ENCODE measurements around the gene KLHL33. TPM values are rescaled to one million over a fixed set of nuclear protein-coding genes. Genes with fewer than 3 reads are reported as not detected.

Gene KLHL33
- total and polyA plus RNA-seq, 2 experiments from 2014 or later, result 0.05 TPM; not detected in 1

DNA sequence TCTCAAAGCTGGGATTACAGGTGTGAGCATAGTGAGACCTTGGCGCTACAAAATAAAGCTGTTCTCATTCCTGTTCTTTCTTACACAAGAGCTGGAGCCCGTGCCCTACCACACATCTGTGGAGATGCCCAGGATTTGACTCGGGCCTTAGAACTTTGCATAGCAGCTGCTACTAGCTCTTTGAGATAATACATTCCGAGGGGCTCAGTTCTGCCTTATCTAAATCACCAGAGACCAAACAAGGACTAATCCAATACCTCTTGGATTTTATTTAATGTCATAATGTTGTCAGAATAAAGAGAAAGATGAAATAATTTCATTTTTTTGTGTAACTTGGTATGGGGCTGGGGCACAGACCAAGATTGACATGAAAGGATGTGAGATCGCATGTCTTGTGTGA lies 40.8 kb upstream of the KLHL33 start:
- Histone ChIP-seq H4K20me1 (ENCODE audit: insufficient read depth, poor library complexity, severe bottlenecking) (no peaks in the 10 kb centered on the region), H2AFZ (no peak overlapping the region), H3K9me2 (replicated peaks; ENCODE audit: insufficient read depth) (no peaks in the 10 kb centered on the region), H3K9me3 (ENCODE audit: low read depth) (no peaks in the 10 kb centered on the region), H3K36me3 (replicated peaks; ENCODE audit: insufficient read depth, low read depth) (no peaks in the 10 kb centered on the region), H3K4me2 (no peak overlapping the region), H3K27me3 (no peaks in the 10 kb centered on the region), H3K79me2 (peaks cover 21% of the 10 kb centered on the region), H3K4me3 (no peak overlapping the region), H3K27ac (no peak overlapping the region), H3K4me1 (ENCODE audit: insufficient read depth) (no peaks in the 10 kb centered on the region)
- WGBS (ENCODE audit: low lambda C conversion rate, missing lambda C conversion rate), result 79% methylated on average over 5 of the region's 5 CpGs
- TF ChIP-seq EZH2phosphoT487 (IDR thresholded peaks at IDR 0.05; ENCODE audit: low read depth, severe bottlenecking, unreplicated experiment), result no peak
- TF ChIP-seq, protein P1, sequence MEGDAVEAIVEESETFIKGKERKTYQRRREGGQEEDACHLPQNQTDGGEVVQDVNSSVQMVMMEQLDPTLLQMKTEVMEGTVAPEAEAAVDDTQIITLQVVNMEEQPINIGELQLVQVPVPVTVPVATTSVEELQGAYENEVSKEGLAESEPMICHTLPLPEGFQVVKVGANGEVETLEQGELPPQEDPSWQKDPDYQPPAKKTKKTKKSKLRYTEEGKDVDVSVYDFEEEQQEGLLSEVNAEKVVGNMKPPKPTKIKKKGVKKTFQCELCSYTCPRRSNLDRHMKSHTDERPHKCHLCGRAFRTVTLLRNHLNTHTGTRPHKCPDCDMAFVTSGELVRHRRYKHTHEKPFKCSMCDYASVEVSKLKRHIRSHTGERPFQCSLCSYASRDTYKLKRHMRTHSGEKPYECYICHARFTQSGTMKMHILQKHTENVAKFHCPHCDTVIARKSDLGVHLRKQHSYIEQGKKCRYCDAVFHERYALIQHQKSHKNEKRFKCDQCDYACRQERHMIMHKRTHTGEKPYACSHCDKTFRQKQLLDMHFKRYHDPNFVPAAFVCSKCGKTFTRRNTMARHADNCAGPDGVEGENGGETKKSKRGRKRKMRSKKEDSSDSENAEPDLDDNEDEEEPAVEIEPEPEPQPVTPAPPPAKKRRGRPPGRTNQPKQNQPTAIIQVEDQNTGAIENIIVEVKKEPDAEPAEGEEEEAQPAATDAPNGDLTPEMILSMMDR (IDR thresholded peaks at IDR 0.05; ENCODE audit: poor library complexity), result no peak
- no peak for TF ChIP-seq EZH2 (IDR thresholded peaks at IDR 0.05; ENCODE audit: borderline replicate concordance)
- no peak for DNase-seq (ENCODE audit: low spot score)

DNA sequence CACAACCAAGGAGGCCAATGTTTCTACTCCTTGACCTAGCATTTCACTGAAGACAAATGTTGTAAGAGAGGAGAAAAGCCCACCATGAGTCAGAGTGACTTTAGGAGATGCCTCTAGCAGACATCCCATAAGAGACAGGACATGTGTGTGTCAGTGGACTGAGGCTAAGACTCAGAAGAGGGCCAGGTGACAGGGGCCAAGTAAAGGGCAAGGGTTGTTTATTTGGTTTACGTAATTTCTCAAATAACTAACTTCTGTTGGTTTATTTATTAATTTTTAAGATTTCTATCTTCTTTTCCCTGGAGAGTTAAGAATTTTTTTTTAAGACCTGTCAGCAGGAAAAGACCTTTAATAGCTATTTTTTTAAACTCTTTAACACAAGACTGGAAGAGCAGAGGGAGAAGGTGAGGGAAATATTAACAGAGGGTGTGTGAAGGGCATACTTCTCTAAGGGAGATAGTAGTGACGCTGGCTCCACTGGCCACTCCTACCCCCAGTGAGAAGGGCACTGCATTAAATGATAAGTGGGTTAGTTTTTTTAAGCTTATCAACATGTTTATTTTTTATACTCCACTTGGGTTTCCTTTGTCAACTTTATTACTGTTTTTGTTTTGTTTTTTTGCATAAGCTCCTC lies 36.7 kb upstream of the KLHL33 start:
- Histone ChIP-seq H3K79me2 (peaks cover 33% of the 10 kb centered on the region), H3K9me2 (replicated peaks; ENCODE audit: insufficient read depth) (no peaks in the 10 kb centered on the region), H3K9me3 (ENCODE audit: low read depth) (no peaks in the 10 kb centered on the region), H3K4me2 (peak overlapping the region; percentile 94), H3K4me1 (ENCODE audit: insufficient read depth) (peaks cover 9% of the 10 kb centered on the region), H2AFZ (no peak overlapping the region), H3K27ac (peak overlapping the region; percentile 46), H4K20me1 (ENCODE audit: insufficient read depth, poor library complexity, severe bottlenecking) (no peaks in the 10 kb centered on the region), H3K36me3 (replicated peaks; ENCODE audit: insufficient read depth, low read depth) (no peaks in the 10 kb centered on the region), H3K4me3 (no peak overlapping the region), H3K27me3 (no peaks in the 10 kb centered on the region)
- no peak for DNase-seq (ENCODE audit: low spot score)
- no peak for TF ChIP-seq EZH2phosphoT487 (IDR thresholded peaks at IDR 0.05; ENCODE audit: low read depth, severe bottlenecking, unreplicated experiment)
- TF ChIP-seq, protein P1 (IDR thresholded peaks at IDR 0.05; ENCODE audit: poor library complexity), result no peak
- TF ChIP-seq EZH2 (IDR thresholded peaks at IDR 0.05; ENCODE audit: borderline replicate concordance), result no peak
- WGBS (ENCODE audit: low lambda C conversion rate, missing lambda C conversion rate), result 73% methylated on average over 2 of the region's 2 CpGs

DNA sequence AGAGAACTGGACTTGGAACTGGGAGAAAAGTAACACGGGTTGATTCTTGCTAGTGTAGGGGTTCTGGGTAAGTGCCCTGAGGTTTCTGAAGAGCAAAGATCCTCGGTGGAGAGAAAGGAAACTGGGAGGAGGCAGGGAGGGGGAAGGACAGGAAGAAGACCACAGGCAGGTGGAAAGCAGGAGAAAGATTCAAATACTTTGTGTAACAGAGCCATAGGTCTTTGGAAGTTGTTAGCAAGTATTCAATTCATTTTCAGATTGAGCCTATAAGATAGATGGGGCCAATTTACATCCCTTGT lies 34.6 kb upstream of the KLHL33 start:
- no peaks in the 10 kb centered on the region for H3K36me3 ChIP-seq (replicated peaks; ENCODE audit: insufficient read depth, low read depth)
- peak overlapping the region; percentile 65 for H3K4me3 ChIP-seq
- H3K27me3 ChIP-seq, result no peaks in the 10 kb centered on the region
- peak overlapping the region; percentile 89 for H3K27ac ChIP-seq
- H3K4me1 ChIP-seq (ENCODE audit: insufficient read depth), result peaks cover 9% of the 10 kb centered on the region
- no peaks in the 10 kb centered on the region for H4K20me1 ChIP-seq (ENCODE audit: insufficient read depth, poor library complexity, severe bottlenecking)
- TF ChIP-seq EZH2phosphoT487 (IDR thresholded peaks at IDR 0.05; ENCODE audit: low read depth, severe bottlenecking, unreplicated experiment) (no peak), EZH2 (IDR thresholded peaks at IDR 0.05; ENCODE audit: borderline replicate concordance) (no peak)
- TF ChIP-seq, protein P1 (IDR thresholded peaks at IDR 0.05; ENCODE audit: poor library complexity), result no peak
- H3K9me3 ChIP-seq (ENCODE audit: low read depth), result no peaks in the 10 kb centered on the region
- DNase-seq (ENCODE audit: low spot score), result no peak
- H3K79me2 ChIP-seq, result peaks cover 33% of the 10 kb centered on the region
- H2AFZ ChIP-seq, result peak overlapping the region; percentile 55
- peak overlapping the region; percentile 94 for H3K4me2 ChIP-seq
- no peaks in the 10 kb centered on the region for H3K9me2 ChIP-seq (replicated peaks; ENCODE audit: insufficient read depth)
- 0% methylated on average over 2 of the region's 2 CpGs for WGBS (ENCODE audit: low lambda C conversion rate, missing lambda C conversion rate)

Measured in hepatocyte (in vitro differentiated cells).